ENCODE measurements around the gene ATXN7L1. TPM values are rescaled to one million over a fixed set of nuclear protein-coding genes. Genes with fewer than 3 reads are reported as not detected.

The ATXN7L1 gene
- total and polyA plus RNA-seq, 2 of the 13 experiments (the other 11 are each of a cell fraction or from before 2014, with no cell fraction given): 4.1 to 7.8 TPM

GRCh38 chr7:105723572-105723971 is 152.8 kb downstream of the ATXN7L1 start:
- FAIRE-seq: no peak
- DNase-seq (ENCODE audit: low spot score): no peak
- no peaks in the 10 kb centered on the region for H3K79me2 ChIP-seq (ENCODE audit: insufficient read depth, low read length)
- H4K20me1 ChIP-seq (ENCODE audit: insufficient read depth, low read length): no peaks in the 10 kb centered on the region
- TF ChIP-seq ZNF354B (CRISPR knock-in tag; IDR thresholded peaks at IDR 0.05) (no peak), NR1H2 (CRISPR knock-in tag; IDR thresholded peaks at IDR 0.05; ENCODE audit: borderline replicate concordance, low read depth) (no peak), BRD4 (CRISPR knock-in tag; IDR thresholded peaks at IDR 0.05) (no peak), BRCA1 (CRISPR knock-in tag; IDR thresholded peaks at IDR 0.05) (no peak), ZNF629 (CRISPR knock-in tag; conservative IDR thresholded peaks at IDR 0.05) (no peak), MLX (CRISPR knock-in tag; IDR thresholded peaks at IDR 0.05) (no peak), SMYD3 (CRISPR knock-in tag; IDR thresholded peaks at IDR 0.05) (no peak), BCL3 (CRISPR knock-in tag; IDR thresholded peaks at IDR 0.05) (no peak), HMG20B (CRISPR knock-in tag; conservative IDR thresholded peaks at IDR 0.05) (no peak), YEATS4 (CRISPR knock-in tag; IDR thresholded peaks at IDR 0.05; ENCODE audit: borderline replicate concordance) (no peak), BCLAF1 (IDR thresholded peaks at IDR 0.05) (no peak), BATF2 (CRISPR knock-in tag; IDR thresholded peaks at IDR 0.05) (no peak), SNAPC5 (CRISPR knock-in tag; IDR thresholded peaks at IDR 0.05; ENCODE audit: borderline replicate concordance) (no peak), TAF1 (CRISPR knock-in tag; IDR thresholded peaks at IDR 0.05) (no peak)
- H3K4me3 ChIP-seq (replicated peaks in 1 of 3; ENCODE audit: insufficient read depth in 1 of 3, low read depth in 2 of 3, low read length in 3 of 3): no peak overlapping the region
- H3K4me1 ChIP-seq (ENCODE audit: insufficient read depth, low read length): no peaks in the 10 kb centered on the region
- 97% methylated on average over 5 of the region's 5 CpGs for WGBS (ENCODE audit: low lambda C conversion rate)
- POLR2A ChIA-PET: no interaction called here
- no TSS peak for BruUV-seq (replicated peaks)
- CTCF ChIA-PET (ENCODE audit: low intra/inter-chr PET ratio, low total read pairs): no interaction called here
- H3K9ac ChIP-seq (ENCODE audit: insufficient read depth, low read depth, low read length): no peak overlapping the region
- no peaks in the 10 kb centered on the region for H3K27me3 ChIP-seq (ENCODE audit: control insufficient read depth in 1 of 2, insufficient read depth in 2 of 2, low read length in 2 of 2)
- no peaks in the 10 kb centered on the region for H3K36me3 ChIP-seq (replicated peaks in 1 of 2; ENCODE audit: control insufficient read depth in 1 of 2, insufficient read depth in 2 of 2, low read length in 2 of 2)
- no peaks in the 10 kb centered on the region for H3K9me3 ChIP-seq (ENCODE audit: low read length)
- no peak overlapping the region for H3K4me2 ChIP-seq (ENCODE audit: low read depth, low read length)
- in situ Hi-C loops (cut with HindIII; ENCODE audit: extremely low pct_ligation_motif_present, low pct_unique_long_range_greater_than_20kb) (no loop called here), intact Hi-C loops (cut with micrococcal nuclease; ENCODE audit: unreplicated experiment) (no loop called here)
- H2AFZ ChIP-seq (ENCODE audit: low read length): no peak overlapping the region
- no peak for ATAC-seq
- H3K27ac ChIP-seq (ENCODE audit: extremely low read length, insufficient read depth, low read length): no peak overlapping the region
